GM23338 (cell line): Measurements from ENCODE around the gene CDC14A. TPM values are rescaled to one million over a fixed set of nuclear protein-coding genes. Genes with fewer than 3 reads are reported as not detected.

Source experiments
- polyA plus RNA-seq: library from polyadenylated mRNA; unstranded; fragments of >200 nt; fragmentation: Nextera tagmentation; extraction: Ambion mirVana; gene quantifications from 2 replicates; pipeline ENCODE4 v1.2.1, GENCODE V29; 2016
- total RNA-seq: library from RNA; depleted of rRNA; stranded (reverse); fragments of >200 nt; shearing (Covaris generic); gene quantifications from 2 replicates; pipeline ENCODE4 v1.2.3, GENCODE V29; 2014; rRNA removed

The CDC14A gene
- total and polyA plus RNA-seq, 2 experiments from 2014 or later = 11.1 to 20.8 TPM

Other genes starting within 250 kb of the CDC14A start
- 16.7 and 17.0 TPM in 2 replicates for gene SASS6, start 219.6 kb upstream of the CDC14A start, total RNA-seq
- gene SASS6, start 219.6 kb upstream of the CDC14A start, polyA plus RNA-seq = 17.4 and 21.1 TPM in 2 replicates
- 14.5 and 27.4 TPM in 2 replicates for gene TRMT13, start 219.3 kb upstream of the CDC14A start, total RNA-seq
- 16.4 and 22.8 TPM in 2 replicates for gene TRMT13, start 219.3 kb upstream of the CDC14A start, polyA plus RNA-seq
- gene LRRC39, start 174.2 kb upstream of the CDC14A start, total RNA-seq = 0.87 TPM in 1 of 2 replicates, not detected in the other
- gene LRRC39, start 174.2 kb upstream of the CDC14A start, polyA plus RNA-seq = 0.35 and 0.48 TPM in 2 replicates
- gene DBT, start 102.7 kb upstream of the CDC14A start, total RNA-seq = 13.6 and 14.7 TPM in 2 replicates
- 6.8 and 8.1 TPM in 2 replicates for gene DBT, start 102.7 kb upstream of the CDC14A start, polyA plus RNA-seq
- gene RTCA, start 86.3 kb upstream of the CDC14A start, total RNA-seq = 27.5 and 36.6 TPM in 2 replicates
- gene RTCA, start 86.3 kb upstream of the CDC14A start, polyA plus RNA-seq = 34.9 and 36.6 TPM in 2 replicates
- gene GPR88, start 185.6 kb downstream of the CDC14A start, total RNA-seq = 0.28 TPM in 1 of 2 replicates, not detected in the other
- gene GPR88, start 185.6 kb downstream of the CDC14A start, polyA plus RNA-seq = not detected in 2 replicates